ENCODE measurements around the gene TRMT1. TPM values are rescaled to one million over a fixed set of nuclear protein-coding genes. Genes with fewer than 3 reads are reported as not detected.
A peak's percentile ranks its signal among the peaks of the same experiment; 100 is the strongest.

Gene TRMT1
- total and polyA plus RNA-seq, 2 of the 8 experiments (the other 6 are each of a cell fraction or from before 2014, with no cell fraction given) = 77.4 to 99.3 TPM

DNA sequence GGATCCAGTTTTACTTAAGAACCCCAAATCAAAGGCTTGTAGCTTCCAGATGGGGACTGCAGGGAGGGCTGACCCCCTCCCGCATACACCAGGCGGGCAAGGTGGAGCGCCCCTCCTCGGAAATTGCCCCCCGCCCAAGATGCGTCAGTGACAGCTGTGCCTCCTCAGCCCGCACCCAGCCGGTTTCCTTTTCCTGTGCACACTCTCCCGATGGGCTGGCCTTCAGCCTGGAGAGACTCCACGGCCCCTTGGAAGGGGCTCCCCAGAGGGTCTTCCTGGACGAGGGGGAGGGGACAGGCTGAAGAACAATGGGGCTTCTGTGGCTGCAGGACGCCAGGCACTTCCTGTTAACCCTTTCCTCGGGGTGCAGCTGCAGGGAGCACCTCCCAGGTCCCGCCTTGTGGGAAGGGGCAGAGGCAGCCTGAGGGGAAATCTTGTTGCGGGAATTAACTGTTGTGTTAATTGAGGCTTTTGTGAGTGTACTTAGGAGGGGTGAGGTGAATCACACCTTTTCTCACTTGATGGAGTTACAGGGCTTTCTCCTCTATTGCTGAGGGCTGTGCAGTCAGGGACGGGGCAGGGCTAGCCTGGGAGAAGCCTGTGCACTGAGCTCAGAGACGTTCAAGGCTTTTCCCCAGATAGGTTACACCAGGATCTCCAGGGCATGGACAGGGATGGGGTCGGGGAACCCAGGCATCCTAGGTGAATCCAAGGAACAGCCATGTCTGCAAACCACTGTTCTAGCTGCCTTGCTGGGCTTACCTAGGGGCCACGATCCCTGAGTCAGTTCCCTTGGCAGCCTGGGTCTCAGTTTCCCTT lies 48.0 kb upstream of the TRMT1 start (continued):
- TF ChIP-seq SRF (IDR thresholded peaks at IDR 0.05; ENCODE audit: low read depth, low read length) (peak; percentile 32; the same call in 1 of the 2 replicates), SP4 (IDR thresholded peaks at IDR 0.05; ENCODE audit: low read length) (0 out of 2 replicates have a peak, but pooled peaks have one; percentile 32), KDM4A (IDR thresholded peaks at IDR 0.05; ENCODE audit: low read depth, low read length, severe bottlenecking) (no peak), CHD2 (IDR thresholded peaks at IDR 0.05; ENCODE audit: low read length) (peak; percentile 12; the same call in 1 of the 2 replicates), CBX5 (IDR thresholded peaks at IDR 0.05; ENCODE audit: low read depth, low read length) (no peak), SP1 (IDR thresholded peaks at IDR 0.05; ENCODE audit: low read depth, low read length) (peak; percentile 84), YY1 (IDR thresholded peaks at IDR 0.05; ENCODE audit: low read depth, low read length) (peak; percentile 54; the same call in 1 of the 2 replicates), JUND (IDR thresholded peaks at IDR 0.05; ENCODE audit: low read length) (peak; percentile 55; the same call in 1 of the 2 replicates), RAD21 (IDR thresholded peaks at IDR 0.05 in 1 of 2, conservative IDR thresholded peaks at IDR 0.05 in 1 of 2; ENCODE audit: low read depth in 2 of 2, low read length in 2 of 2) (peak in 1 of 2 experiments; percentile 15; a peak in 1 of 4 replicates), TAF7 (optimal IDR thresholded peaks at IDR 0.05; ENCODE audit: borderline replicate concordance, low read depth, low read length) (peak; percentile 55), RXRA (IDR thresholded peaks at IDR 0.05; ENCODE audit: insufficient read depth, low read depth, low read length) (peak; percentile 74; the same call in 1 of the 2 replicates), RBBP5 (IDR thresholded peaks at IDR 0.05; ENCODE audit: borderline replicate concordance, low read depth, low read length) (no peak), KDM1A (IDR thresholded peaks at IDR 0.05; ENCODE audit: borderline replicate concordance, low read length) (0 out of 2 replicates have a peak, but pooled peaks have one; percentile 49), SIN3A (conservative IDR thresholded peaks at IDR 0.05 in 1 of 2, IDR thresholded peaks at IDR 0.05 in 1 of 2; ENCODE audit: low read depth in 1 of 2, low read length in 2 of 2) (peak; percentile 74 to 78; a peak in 3 of 4 replicates), SAP30 (IDR thresholded peaks at IDR 0.05; ENCODE audit: insufficient read depth, insufficient replicate concordance, low read length) (peak; percentile 61), RFX5 (IDR thresholded peaks at IDR 0.05; ENCODE audit: borderline replicate concordance, low read depth, low read length) (no peak)
- TF ChIP-seq, protein P1, sequence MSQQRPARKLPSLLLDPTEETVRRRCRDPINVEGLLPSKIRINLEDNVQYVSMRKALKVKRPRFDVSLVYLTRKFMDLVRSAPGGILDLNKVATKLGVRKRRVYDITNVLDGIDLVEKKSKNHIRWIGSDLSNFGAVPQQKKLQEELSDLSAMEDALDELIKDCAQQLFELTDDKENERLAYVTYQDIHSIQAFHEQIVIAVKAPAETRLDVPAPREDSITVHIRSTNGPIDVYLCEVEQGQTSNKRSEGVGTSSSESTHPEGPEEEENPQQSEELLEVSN (IDR thresholded peaks at IDR 0.05) = peak; percentile 52; the same call in 1 of the 2 replicates
- TF ChIP-seq, protein P2, sequence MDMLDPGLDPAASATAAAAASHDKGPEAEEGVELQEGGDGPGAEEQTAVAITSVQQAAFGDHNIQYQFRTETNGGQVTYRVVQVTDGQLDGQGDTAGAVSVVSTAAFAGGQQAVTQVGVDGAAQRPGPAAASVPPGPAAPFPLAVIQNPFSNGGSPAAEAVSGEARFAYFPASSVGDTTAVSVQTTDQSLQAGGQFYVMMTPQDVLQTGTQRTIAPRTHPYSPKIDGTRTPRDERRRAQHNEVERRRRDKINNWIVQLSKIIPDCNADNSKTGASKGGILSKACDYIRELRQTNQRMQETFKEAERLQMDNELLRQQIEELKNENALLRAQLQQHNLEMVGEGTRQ (IDR thresholded peaks at IDR 0.05; ENCODE audit: low read length) = no peak
- TF ChIP-seq, protein P3, sequence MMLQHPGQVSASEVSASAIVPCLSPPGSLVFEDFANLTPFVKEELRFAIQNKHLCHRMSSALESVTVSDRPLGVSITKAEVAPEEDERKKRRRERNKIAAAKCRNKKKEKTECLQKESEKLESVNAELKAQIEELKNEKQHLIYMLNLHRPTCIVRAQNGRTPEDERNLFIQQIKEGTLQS (IDR thresholded peaks at IDR 0.05; ENCODE audit: insufficient read depth, low read depth, low read length) = no peak

All from H1 (cell line).